NCI-H1105 treated with DMSO at 0.1 percent for 48 hours (cell line): Measurements from ENCODE around the gene HRH1.
"Not testable (repeated sequence)": the region's sequence is repeated elsewhere in the genome, so short reads cannot be mapped to it uniquely, and the experiment has no call there.

ENCODE experiments used
- DNase-seq: peaks from one replicate; lab custom pipeline; 2025; lab: John Stamatoyannopoulos, UW

The HRH1 gene

DNA sequence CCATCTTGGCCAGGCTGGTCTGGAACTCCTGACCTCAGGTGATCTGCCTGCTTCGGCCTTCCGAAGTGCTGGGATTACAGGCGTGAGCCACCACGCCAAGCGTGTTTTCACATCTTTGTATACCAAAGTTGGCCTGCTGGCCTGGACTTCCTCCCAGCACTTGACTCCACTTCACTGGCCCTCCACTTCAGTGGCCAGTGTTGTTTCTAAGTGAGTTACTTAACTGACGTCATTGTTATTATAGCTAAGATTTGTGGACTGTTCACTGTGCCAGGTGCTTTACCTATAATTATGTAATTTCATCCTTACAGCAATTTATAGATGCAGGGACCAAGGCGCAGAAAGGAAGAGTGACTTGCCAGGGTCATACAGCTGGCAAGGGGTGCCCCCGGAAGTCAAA, 52.0 kb downstream of the HRH1 start:
- DNase-seq: peak; percentile 57

- DNase-seq: no peak
These were observed 52.7 kb downstream of the HRH1 start for GRCh38 chr3:11206953-11207352.

DNA sequence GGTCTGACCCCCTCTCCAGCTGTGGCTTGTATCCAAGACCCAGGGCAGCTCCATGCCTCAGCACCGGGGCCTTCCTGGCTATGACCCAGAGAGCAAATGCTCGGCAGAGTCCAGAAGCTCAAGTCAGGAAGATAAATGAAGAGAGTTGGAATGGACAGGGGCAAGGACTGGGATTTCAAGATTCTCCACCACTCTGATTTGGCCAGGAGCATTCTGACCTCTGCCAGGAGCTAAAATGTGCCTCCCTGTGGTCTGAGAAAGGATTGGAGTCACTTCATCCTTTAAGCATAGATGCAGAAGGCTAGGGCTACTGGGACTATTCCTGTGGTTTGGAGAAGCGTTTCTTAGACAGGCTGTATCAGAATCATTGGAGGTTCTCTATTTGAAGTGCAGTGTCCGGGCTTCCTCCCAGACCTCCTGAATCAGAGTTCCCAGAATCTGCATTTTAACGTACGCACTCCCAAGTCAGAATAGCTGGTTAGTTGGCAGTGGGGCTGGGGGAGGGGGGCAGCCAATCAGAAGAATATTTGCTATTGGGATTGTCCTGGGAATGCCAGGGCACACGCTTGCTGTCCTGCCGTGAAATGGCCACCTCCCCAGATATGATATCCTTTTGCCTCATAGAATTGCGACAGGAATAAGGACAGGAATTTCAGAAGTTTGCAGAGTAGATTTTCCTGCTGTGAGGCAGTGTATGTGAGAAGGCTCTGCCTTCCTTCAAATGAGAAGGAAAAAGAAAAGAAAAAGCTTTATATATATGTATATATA, 57.4 kb downstream of the HRH1 start:
- no peak for DNase-seq

DNA sequence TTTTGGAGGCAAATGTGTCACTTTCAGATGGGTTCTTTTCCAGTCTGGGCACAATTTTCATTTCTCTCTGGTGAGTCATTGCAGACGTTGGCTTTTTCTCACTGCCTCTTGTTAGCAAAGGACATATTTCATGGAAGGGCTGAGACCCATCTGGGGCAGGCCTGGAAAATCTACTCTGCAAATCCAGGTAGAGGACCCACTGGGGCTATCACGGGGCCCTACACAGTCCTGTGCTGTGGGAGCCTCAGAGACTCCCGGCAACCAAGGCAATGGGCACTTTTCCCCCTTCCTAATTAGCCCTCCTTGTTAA, 58.0 kb downstream of the HRH1 start:
- no peak for DNase-seq

- no peak for DNase-seq
These were observed 58.5 kb downstream of the HRH1 start for GRCh38 chr3:11212784-11213183.

DNA sequence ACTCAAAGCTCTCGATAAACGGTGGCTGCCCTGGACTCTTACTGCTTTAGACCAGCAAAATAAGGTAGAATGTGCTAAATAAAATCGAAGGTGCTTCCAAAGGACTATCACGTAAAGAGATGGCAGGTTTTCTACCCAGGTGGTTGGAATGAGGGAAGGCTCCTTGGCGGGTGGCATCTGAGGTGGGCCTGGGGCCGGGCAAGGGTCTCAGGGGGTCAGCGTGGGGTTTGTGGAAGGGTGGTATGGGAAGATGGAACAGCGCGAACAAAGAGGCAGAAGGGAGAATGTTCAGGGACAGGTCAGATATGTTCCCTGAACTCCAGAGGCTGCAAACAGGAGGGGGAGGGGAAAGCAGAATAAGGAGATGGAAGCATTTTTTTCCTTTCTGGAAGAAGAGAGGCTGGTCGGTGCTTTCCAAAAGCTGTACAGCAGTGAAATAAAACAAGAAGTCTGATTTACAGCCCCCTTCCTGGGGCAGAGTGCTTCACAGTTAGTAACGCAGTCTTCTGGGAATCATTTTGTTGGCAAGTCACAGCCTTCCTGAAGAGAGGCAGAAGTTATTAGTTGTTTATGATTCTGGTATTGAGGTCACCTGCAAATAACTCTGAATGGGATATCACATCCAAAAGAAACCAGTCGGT, 59.6 kb downstream of the HRH1 start:
- no peak for DNase-seq

- DNase-seq: no peak
These were observed 60.2 kb downstream of the HRH1 start for GRCh38 chr3:11214451-11214978.

GRCh38 chr3:11217370-11217769, 63.1 kb downstream of the HRH1 start:
- not testable (repeated sequence) for DNase-seq

GRCh38 chr3:11220230-11220629, 65.9 kb downstream of the HRH1 start:
- DNase-seq: no peak

DNA sequence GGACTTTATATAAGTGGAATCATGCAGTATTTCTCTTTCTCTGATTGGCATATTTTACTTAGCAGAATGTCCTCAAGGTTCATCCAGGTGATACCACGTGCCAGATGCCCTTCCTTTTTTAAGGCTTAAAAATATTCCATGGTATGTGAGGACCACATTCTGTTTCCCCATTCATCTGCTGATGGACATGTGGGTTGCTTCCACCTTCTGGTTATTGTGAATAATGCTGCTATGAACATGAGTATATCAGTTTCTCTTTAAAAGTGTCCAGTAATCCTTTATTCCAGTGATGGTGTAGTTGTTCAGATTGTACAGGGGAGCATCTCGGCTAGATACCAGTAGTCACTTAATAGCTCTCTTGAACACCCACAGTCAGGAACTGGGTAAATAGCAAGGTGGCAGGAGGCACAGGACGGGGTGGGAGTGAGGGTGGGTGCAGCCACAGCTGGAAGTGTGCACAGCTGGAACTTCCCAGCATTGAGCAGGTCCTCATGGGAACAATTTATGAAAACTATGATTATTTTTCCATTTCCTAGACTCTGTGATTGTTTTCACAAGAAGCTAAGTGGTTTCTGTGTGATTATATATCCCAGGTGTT, 67.6 kb downstream of the HRH1 start:
- no peak for DNase-seq

DNA sequence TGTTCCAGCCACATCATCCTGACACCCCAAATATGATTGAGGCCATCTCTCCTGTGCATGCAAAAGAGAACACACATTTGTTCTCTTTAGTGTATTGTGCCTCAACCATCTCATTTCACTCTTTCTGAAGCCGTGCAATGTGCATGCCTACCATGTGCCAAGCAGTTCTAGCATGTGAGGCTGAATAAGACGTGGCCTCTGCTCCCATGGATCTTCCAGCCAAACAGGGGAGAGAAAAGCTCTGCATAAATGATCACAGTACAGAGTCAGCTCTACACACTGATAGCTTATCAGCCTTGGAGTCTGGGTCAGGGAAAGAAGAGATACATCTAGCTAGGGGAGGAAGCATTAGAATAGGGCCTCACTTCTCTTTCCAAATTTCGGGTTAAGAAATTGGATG, 69.7 kb downstream of the HRH1 start:
- no peak for DNase-seq

DNA sequence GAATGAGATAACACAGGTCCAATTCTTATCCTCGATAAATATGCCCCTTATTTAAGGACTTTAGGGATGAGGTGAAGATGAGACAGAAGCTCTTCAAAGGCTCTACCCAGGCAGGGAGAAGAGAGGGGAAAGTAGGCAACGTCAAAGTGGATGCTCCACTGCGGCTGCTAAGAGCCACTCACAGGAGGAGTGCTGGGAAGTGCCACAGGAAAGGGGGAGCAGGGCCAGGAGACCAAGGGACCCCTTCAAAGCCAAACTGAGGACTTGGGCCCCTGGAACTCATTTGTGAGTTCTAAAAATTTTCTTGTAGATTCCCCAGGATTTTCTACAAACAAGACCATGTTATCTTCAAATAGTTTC, 70.6 kb downstream of the HRH1 start:
- no peak for DNase-seq

GRCh38 chr3:11226042-11226370, 71.7 kb downstream of the HRH1 start:
- DNase-seq: no peak

- no peak for DNase-seq
These were observed 73.7 kb downstream of the HRH1 start for GRCh38 chr3:11228041-11228440.

GRCh38 chr3:11230125-11230524, 75.8 kb downstream of the HRH1 start:
- DNase-seq: no peak

- DNase-seq: no peak
These were observed 76.5 kb downstream of the HRH1 start for GRCh38 chr3:11230832-11231231.

- no peak for DNase-seq
These were observed 81.1 kb downstream of the HRH1 start for GRCh38 chr3:11235385-11235784.

- peak; percentile 71 for DNase-seq
These were observed 82.5 kb downstream of the HRH1 start for GRCh38 chr3:11236588-11237461.

DNA sequence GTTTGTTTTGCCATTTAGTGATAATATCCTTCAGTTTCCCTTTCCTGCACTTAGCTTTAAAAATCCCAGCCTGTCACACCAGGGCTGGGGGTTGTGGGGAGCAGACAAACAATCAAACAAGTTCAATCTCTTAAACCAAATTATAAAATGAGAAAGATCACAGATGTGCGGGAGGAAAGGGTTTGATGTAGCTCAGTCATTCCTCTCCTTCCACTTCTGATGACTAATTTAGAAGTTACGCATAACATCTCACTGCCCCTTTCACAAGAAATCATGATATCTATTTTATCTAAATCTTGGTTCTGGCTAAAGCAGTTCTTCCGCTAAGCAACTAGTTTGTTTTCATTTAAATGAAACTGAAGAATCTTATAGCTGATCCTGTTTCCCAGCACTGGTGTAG, 83.8 kb downstream of the HRH1 start:
- DNase-seq: no peak

- DNase-seq: no peak
These were observed 84.6 kb downstream of the HRH1 start for GRCh38 chr3:11238880-11239279.

DNA sequence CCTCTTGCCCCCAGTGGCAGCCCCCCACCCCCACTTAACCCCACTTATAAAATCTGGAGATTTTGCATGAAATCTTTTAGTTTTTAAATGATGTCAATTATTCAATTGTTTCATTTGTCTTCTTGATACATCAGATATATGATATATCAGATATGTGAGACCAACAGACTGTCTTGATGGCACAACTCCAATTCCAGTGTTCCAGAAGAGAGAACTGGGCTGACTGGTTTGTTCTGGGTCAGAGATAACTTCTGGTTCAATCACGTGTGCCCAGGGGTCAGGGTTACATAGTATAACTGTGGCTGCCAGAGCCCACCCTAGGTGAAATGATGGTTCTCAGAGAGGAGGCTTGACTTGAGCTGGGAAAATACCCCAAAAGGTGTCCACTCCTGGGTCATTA, 85.5 kb downstream of the HRH1 start:
- DNase-seq: no peak

GRCh38 chr3:11240496-11240895, 86.2 kb downstream of the HRH1 start:
- DNase-seq: no peak
